GF-D8 (cell line): Measurements from ENCODE around the gene CARMIL1.

ENCODE experiments used
- DNase-seq: peaks from one replicate; lab custom pipeline; 2025; lab: John Stamatoyannopoulos, UW

CARMIL1 gene

DNA sequence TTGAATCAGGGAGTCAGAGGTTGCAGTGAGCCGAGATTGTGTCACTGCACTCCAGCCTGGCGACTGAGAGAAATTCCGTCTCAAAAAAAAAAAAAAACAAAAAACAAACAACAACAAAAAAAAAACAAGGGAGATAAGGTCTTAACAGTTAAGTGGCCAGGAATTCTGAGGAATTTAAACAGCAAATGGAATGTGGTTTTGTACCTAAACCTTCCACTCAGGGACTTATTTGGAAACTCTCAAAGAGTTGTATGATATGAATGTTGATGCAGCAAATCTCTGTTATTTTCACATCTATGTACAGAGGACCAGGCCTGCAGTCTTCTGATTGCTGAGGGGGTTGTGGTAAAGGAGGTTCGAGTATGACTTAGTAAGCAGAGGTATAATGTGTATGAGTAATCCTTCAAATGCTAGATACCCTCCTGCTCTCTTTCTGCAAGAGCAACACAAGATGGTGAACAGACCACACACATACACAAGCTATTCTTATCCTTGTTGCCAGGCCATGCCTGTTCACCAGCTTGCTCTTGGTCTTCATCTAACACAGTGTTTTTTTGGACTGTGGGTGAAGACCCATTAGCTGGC lies 197.9 kb downstream of the CARMIL1 start:
- no peak for DNase-seq

GRCh38 chr6:25478973-25479372 lies 199.8 kb downstream of the CARMIL1 start:
- no peak for DNase-seq

GRCh38 chr6:25481267-25481666 lies 202.1 kb downstream of the CARMIL1 start:
- no peak for DNase-seq

GRCh38 chr6:25482996-25483395 lies 203.8 kb downstream of the CARMIL1 start:
- DNase-seq: no peak

DNA sequence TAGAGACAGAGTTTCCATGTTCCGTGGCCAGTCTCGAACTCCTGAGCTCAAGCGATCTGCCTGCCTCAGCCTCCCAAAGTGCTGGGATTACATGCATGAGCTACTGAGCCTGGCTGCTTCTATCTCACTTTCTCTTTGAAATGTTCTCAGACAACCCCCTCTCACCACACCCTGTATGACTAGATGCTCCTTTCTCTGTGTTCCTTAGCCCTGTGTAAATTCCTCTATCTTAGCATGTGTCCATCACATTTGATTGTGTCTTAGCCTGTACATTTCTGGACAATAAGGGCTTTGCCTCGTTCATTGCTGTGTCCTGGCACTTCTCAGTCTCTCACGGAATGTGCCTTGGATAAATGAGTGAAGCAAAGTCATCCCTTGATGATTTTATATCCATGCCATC lies 204.8 kb downstream of the CARMIL1 start:
- no peak for DNase-seq

DNA sequence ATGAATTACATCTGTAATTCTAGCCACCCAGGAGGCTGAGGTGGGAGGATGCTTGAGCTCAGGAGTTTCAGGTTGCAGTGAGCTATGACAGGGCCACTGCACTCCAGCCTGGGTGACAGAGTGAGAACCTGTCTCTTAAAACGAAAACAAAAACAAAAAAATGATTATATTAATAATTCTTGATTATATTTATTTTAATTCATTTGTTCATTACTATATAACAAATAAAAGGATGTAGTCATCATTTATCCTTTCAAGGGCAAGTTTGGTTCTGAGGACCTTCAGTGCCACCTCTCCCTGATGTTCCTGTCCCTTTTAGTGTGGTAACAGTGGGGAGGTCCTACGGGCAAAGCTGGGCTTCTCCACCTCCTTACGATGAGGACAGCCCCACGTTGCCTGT lies 205.7 kb downstream of the CARMIL1 start:
- DNase-seq: no peak

DNA sequence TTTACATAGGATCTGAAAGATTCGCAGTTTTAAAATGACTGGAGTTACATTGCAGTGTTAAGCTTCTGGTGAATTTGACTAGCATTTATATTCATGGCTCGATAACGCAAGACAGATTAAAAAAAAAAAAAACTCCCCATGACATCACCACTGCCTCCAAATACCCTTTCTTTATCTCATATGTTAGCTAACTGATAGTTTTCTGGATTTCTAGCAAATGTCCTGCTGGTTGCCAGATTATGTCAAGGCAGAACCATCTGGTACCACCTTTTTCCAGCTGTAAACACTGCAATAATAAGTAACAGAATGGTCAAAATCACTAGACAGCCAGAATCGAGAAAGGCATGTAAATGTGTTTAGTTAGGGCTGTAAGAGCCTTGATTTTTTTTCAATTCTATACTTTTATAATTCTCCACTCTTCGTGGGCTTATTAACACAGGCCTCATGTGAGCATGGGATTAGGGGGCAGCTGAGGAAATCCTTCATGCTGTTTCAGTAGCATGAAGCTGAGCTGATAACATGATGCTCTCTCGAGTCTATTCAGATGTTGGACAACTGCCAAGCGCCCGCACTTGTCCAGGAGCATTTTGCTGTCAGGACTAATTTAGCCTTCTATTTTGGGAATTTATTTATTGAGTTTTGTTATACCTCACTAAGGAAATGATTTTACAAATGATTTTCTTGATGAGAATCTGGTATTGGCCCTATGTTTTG lies 206.8 kb downstream of the CARMIL1 start:
- DNase-seq: no peak

DNA sequence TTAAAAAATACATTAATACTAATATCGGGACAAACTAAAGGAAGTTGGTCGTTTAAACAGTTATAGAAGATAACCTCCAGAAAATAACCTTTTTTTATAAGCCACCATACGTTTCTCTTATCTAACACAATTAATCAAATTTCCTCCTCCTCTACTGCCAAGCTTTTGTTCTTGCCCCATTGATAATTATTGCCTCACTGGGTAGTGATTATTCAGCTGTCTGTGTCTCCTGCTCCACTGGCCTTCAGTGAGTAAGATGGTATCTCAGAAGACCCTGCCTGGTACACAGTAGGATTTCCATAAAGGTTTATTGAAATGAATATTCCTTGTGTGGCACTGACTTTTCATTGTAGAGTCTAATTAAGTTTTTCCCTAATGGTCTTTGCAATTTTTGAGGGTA lies 207.4 kb downstream of the CARMIL1 start:
- DNase-seq: no peak

DNA sequence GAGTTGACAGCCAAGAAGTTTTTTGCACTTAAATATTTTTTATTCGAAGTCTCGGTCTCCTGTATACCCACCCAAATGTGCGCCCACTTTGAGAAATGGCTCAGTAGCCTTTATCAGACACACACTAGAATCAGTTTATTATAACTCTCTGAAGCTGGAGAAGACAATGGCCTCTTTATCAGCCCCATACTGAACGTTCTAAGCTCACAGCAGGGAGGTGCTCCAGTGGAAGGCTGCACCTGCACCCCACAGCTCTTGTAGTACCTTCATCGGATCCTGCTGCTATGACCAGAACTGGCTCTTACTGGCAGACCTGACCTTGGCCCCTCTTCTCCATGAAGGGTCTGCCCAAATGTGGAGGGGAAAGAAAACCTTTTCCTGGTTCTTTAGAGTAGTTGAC lies 207.8 kb downstream of the CARMIL1 start:
- no peak for DNase-seq

DNA sequence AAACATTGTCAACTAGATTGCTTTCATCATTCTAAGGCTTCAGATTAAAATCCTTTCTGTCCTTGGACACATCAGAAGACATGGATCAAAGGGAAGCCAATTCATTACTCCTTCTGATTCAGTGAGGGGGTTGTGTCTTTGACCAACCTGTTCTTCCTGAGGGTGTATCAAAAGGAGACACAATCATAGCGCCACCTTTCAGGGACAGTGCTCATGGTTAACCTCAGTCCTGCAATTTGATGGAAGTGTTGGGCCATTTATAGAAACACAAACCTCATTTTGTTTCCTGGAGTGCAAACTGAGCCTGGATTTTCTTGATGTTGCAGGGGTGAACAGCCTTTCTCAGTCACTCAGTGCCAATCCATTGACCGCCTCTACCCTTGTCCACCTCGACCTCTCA lies 209.0 kb downstream of the CARMIL1 start:
- no peak for DNase-seq

DNA sequence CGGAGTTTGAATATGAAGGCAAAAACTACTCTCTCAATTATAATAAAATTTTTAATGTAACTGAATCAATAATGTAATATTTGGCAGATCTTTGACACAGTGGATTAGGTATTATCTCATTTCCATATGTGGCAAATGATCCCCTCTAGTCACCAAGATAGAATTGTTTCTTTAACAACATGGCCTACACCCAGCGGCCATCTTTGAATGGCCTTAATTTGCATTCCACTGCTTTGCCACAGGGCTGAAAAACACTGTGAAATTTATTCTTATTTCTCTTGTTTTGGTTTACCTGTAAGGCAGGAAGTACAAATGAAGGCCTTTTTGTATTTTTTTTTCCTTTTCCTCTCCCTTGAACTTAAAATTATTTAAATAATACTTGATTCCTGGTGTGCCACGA lies 210.2 kb downstream of the CARMIL1 start:
- no peak for DNase-seq

DNA sequence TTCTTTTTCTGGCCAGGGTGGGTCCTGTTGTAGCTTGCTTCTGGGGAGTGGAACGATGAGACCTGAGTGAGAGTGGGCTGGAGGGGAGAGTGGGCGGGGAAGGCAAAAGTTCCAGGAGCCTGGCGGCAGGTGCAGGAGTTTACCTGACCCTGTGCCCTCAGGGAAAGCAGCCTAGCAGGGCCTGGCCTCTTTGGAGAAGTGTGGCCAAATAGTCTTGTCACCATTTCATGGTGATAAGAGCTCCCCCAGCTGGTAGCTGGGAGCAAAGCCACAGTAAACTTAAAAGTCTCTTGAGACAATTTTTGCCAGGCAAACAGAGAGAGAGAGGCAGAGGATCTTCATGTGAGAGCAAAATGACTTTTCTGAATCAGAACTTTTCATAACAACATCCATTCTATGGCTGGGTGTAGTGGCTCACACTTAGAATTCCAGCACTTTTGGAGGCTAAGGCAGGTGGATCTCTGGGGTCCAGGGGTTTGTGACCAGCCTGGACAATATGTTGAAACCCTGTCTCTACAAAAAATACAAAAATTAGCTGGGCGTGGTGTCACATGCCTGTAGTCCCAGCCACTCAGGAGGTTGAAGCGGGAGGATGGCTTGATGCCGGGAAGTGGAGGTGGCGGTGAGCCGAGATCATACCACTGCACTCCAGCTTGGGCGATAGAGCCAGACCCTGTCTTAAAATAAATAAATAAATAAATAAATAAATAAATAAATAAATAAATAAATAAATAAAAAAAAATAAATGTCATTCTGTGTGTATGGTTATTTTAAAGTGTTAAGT lies 211.0 kb downstream of the CARMIL1 start:
- DNase-seq: no peak

DNA sequence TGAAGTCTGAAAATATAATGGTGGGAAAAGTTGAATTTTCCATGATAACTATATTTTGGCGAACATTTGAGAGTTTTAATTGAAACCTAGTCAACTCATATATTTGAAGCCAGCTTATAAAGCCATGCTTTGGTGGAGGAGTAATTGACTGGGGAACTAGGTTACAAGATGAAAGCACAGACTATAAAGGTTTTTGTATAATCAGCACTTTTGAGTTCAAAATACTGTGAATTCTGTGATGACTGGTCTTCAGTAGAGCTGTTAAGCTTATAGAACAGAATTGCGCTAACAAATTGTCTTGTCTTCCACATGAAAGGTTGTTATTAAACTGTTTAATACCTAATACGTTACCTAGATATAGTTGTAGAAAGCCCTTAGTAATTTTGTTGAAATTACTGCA lies 213.8 kb downstream of the CARMIL1 start:
- no peak for DNase-seq

GRCh38 chr6:25494469-25494868 lies 215.3 kb downstream of the CARMIL1 start:
- no peak for DNase-seq

GRCh38 chr6:25497383-25498040 lies 218.3 kb downstream of the CARMIL1 start:
- DNase-seq: no peak

DNA sequence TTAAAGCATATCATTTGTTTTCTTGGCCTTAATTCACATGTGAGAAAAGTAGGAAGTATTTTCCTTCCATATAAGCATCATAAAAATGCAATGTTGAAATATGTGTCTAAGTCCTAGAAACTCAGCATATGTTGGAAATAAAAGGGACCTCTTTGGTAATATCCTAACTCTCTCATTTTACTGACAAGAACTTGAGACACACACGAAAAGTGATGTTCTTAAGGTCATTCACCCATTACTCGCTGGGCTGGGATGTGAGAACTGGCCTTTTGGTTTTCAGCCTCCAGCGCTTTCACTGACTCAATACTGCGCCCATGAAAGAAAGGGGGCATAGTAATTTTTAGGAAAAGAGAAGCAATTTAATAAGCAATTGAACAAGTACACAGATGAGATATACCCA lies 219.3 kb downstream of the CARMIL1 start:
- no peak for DNase-seq

DNA sequence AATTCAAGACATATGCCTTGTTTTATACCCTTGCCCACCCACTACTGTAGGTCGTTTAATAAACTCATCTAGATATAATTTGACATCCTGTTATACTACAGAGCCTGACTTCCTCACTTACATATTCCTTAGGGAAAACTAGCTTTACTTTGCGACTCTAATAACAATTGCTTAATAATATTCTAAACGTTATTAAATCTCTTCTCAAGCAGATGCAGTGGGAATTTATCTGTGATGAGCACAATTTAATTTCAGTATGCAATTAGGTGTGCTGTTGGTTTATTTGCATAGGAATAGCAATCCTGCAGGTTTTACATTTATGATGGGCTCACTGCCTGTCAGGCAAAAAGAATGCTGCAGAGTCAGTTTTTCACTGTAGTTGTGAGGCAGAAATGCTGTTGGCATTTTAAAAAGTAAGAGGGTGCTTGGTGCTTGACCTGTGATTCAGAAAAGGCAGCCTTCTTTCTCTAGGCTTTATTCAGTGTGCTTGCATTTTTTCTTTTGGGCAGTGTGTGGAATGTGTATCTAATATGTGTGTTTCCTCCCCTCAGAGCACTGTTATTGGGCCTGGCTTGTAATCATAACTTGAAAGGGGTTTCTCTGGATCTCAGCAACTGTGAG lies 220.6 kb downstream of the CARMIL1 start:
- no peak for DNase-seq

DNA sequence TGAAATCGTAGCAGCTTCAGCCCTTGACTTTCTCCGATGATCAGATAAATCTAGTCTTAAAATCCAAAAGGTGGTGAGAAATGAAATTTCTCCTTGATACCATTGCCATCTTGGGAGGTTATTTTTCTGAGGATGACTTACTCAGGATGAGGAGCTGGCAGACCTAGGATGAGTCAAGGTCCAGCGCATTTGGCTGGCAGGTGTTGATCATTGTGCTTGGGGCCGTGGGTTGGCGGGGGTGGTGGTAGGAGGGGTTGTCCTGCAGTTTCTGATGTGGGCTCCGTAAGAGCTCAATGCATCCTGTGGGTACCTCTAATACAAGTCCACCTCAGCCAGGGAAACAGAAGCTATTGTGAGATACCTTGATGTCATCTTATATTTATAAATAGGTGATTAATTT lies 224.5 kb downstream of the CARMIL1 start:
- no peak for DNase-seq

GRCh38 chr6:25504661-25505060 lies 225.5 kb downstream of the CARMIL1 start:
- DNase-seq: no peak

DNA sequence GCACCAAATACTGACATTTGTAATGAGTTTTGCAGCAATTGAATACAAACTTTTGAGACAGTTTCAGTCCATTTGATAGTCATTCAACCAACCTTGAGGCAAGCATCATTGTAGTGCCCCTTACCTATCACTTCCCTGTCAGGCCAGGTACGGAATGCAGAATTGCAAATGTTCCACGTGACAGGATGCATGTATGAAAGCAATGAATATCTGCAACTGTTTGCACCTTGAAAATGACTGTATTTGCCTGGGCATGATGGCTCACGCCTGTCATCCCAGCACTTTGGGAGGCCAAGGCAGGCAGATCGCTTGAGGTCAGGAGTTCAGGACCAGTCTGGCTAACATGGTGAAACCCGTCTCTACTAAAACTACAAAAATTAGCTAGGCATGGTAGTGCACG lies 226.8 kb downstream of the CARMIL1 start:
- no peak for DNase-seq

DNA sequence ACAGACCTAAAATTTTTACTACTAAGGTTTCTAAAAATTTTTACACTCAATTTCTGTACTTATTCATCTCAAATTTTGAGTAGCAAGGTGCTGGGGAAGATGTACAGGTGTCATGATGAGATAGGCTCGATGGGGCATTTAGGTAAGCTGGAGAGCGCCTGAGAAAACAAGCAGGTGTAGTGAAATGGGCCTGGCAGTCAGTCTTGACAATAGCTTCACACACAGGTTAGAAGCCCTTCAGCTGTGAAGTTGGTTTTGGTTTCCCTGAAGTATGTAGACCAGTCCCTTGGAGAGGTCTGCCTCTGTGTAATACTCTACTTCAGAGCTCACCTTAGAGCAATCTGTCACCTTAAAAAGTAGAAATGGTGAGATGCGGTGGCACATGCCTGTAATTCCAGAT lies 228.9 kb downstream of the CARMIL1 start:
- no peak for DNase-seq

DNA sequence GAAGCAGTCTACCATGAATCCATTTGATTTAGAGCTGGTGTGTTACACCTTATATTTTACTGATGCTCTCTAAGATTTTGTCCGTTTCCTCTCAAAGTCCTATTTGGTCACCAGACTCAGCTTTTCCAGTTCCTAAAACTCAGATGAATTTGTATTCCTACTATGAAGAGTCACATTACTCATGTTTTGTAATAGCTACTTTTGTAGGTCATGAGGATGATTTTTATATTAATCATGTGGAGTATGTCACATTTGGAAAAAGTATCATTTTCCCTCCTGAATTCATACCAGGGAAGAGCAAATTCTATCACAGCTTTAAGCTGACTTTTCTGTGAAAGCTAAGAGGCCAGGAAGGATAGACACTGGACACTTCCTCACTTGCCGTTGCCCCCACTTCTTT lies 232.2 kb downstream of the CARMIL1 start:
- no peak for DNase-seq
